Duodenal mucosa (tissue), 2 donors: ENCODE measurements around the gene BPIFB4.

Source experiments
- H3K27ac ChIP-seq: one replicate; pipeline ENCODE4 v1.7.0; 2013; ENCODE audit warnings: low read depth, low read length
- H3K27me3 ChIP-seq, 2 donors: one replicate each; pipeline ENCODE4 v1.7.0; 2013; ENCODE audit warnings: low read length in 2 of 2, control low read depth in 1 of 2; ENCODE audit not compliant: insufficient read depth in 2 of 2, control insufficient read depth in 1 of 2
- H3K36me3 ChIP-seq, 2 donors: one replicate each; pipeline ENCODE4 v1.7.0; 2013; ENCODE audit warnings: low read length in 2 of 2, control low read depth in 1 of 2; ENCODE audit not compliant: insufficient read depth in 2 of 2, control insufficient read depth in 1 of 2
- H3K4me1 ChIP-seq, 2 donors: one replicate each; pipeline ENCODE4 v1.7.0; 2013; ENCODE audit warnings: low read length in 2 of 2, control low read depth in 1 of 2; ENCODE audit not compliant: insufficient read depth in 2 of 2, control insufficient read depth in 1 of 2
- H3K4me3 ChIP-seq, 2 donors: one replicate each; pipeline ENCODE4 v1.7.0; 2013; ENCODE audit warnings: low read length in 2 of 2, low read depth in 1 of 2
- H3K9ac ChIP-seq, 2 donors: one replicate each; pipeline ENCODE4 v1.7.0; 2013; ENCODE audit warnings: low read length in 2 of 2, low read depth in 1 of 2
- H3K9me3 ChIP-seq, 2 donors: one replicate each; pipeline ENCODE4 v1.7.0; 2013; ENCODE audit warnings: low read length in 2 of 2, control low read depth in 1 of 2; ENCODE audit not compliant: control insufficient read depth in 1 of 2

Gene BPIFB4

GRCh38 chr20:33059741-33060390 lies 19.6 kb upstream of the BPIFB4 start:
- Histone ChIP-seq H3K9me3 (no peaks in the 10 kb centered on the region), H3K4me3 (no peak overlapping the region), H3K36me3 (no peaks in the 10 kb centered on the region), H3K27me3 (no peaks in the 10 kb centered on the region), H3K4me1 (no peaks in the 10 kb centered on the region), H3K9ac (no peak overlapping the region), H3K27ac (no peak overlapping the region)

GRCh38 chr20:33061658-33062028 lies 17.8 kb upstream of the BPIFB4 start:
- H3K4me1 ChIP-seq, result no peaks in the 10 kb centered on the region
- H3K9me3 ChIP-seq, result no peaks in the 10 kb centered on the region
- H3K4me3 ChIP-seq, result no peak overlapping the region
- no peak overlapping the region for H3K27ac ChIP-seq
- no peak overlapping the region for H3K9ac ChIP-seq
- no peaks in the 10 kb centered on the region for H3K27me3 ChIP-seq
- no peaks in the 10 kb centered on the region for H3K36me3 ChIP-seq

- Histone ChIP-seq H3K36me3 (no peaks in the 10 kb centered on the region), H3K9me3 (no peaks in the 10 kb centered on the region), H3K9ac (no peak overlapping the region), H3K27ac (no peak overlapping the region), H3K4me3 (no peak overlapping the region), H3K4me1 (no peaks in the 10 kb centered on the region), H3K27me3 (no peaks in the 10 kb centered on the region)
These were observed 17.2 kb upstream of the BPIFB4 start for GRCh38 chr20:33062105-33062824.

- Histone ChIP-seq H3K4me3 (no peak overlapping the region), H3K4me1 (no peaks in the 10 kb centered on the region), H3K27ac (no peak overlapping the region), H3K9me3 (no peaks in the 10 kb centered on the region), H3K9ac (no peak overlapping the region), H3K36me3 (no peaks in the 10 kb centered on the region), H3K27me3 (no peaks in the 10 kb centered on the region)
These were observed 16.7 kb upstream of the BPIFB4 start for GRCh38 chr20:33062825-33063149.

GRCh38 chr20:33063271-33063670 lies 16.2 kb upstream of the BPIFB4 start:
- Histone ChIP-seq H3K27ac (no peak overlapping the region), H3K36me3 (no peaks in the 10 kb centered on the region), H3K27me3 (no peaks in the 10 kb centered on the region), H3K9ac (no peak overlapping the region), H3K4me1 (no peaks in the 10 kb centered on the region), H3K4me3 (no peak overlapping the region), H3K9me3 (no peaks in the 10 kb centered on the region)

GRCh38 chr20:33064572-33065287 lies 14.7 kb upstream of the BPIFB4 start:
- peaks cover 0 to 4% of the 10 kb centered on the region in 2 donors for H3K27me3 ChIP-seq
- no peaks in the 10 kb centered on the region for H3K36me3 ChIP-seq

GRCh38 chr20:33065785-33066184 lies 13.7 kb upstream of the BPIFB4 start:
- no peaks in the 10 kb centered on the region for H3K9me3 ChIP-seq
- H3K4me1 ChIP-seq, result no peaks in the 10 kb centered on the region
- H3K27me3 ChIP-seq, result peaks cover 0 to 4% of the 10 kb centered on the region in 2 donors
- H3K36me3 ChIP-seq, result no peaks in the 10 kb centered on the region
- no peak overlapping the region for H3K9ac ChIP-seq
- no peak overlapping the region for H3K4me3 ChIP-seq
- no peak overlapping the region for H3K27ac ChIP-seq

More at GRCh38 chr20:33064572-33065287, 14.7 kb upstream of the BPIFB4 start:
- Histone ChIP-seq H3K27ac (no peak overlapping the region), H3K4me3 (no peak overlapping the region), H3K4me1 (no peaks in the 10 kb centered on the region), H3K9ac (no peak overlapping the region), H3K9me3 (no peaks in the 10 kb centered on the region)

GRCh38 chr20:33067806-33068205 lies 11.6 kb upstream of the BPIFB4 start:
- H3K27me3 ChIP-seq, result peaks cover 0 to 4% of the 10 kb centered on the region in 2 donors
- no peak overlapping the region for H3K4me3 ChIP-seq

GRCh38 chr20:33068251-33068939 lies 11.0 kb upstream of the BPIFB4 start:
- no peaks in the 10 kb centered on the region for H3K9me3 ChIP-seq
- H3K9ac ChIP-seq, result no peak overlapping the region
- H3K27ac ChIP-seq, result no peak overlapping the region
- H3K27me3 ChIP-seq, result peaks cover 0 to 4% of the 10 kb centered on the region in 2 donors
- H3K4me1 ChIP-seq, result no peaks in the 10 kb centered on the region
- no peaks in the 10 kb centered on the region for H3K36me3 ChIP-seq
- no peak overlapping the region for H3K4me3 ChIP-seq

More at GRCh38 chr20:33067806-33068205, 11.6 kb upstream of the BPIFB4 start:
- H3K9ac ChIP-seq, result no peak overlapping the region
- no peak overlapping the region for H3K27ac ChIP-seq
- H3K9me3 ChIP-seq, result no peaks in the 10 kb centered on the region
- H3K36me3 ChIP-seq, result no peaks in the 10 kb centered on the region
- H3K4me1 ChIP-seq, result no peaks in the 10 kb centered on the region

GRCh38 chr20:33069673-33070072 lies 9.8 kb upstream of the BPIFB4 start:
- H3K4me3 ChIP-seq, result no peak overlapping the region
- H3K9me3 ChIP-seq, result no peaks in the 10 kb centered on the region
- H3K4me1 ChIP-seq, result no peaks in the 10 kb centered on the region
- H3K27ac ChIP-seq, result no peak overlapping the region
- no peak overlapping the region for H3K9ac ChIP-seq
- peaks cover 0 to 4% of the 10 kb centered on the region in 2 donors for H3K27me3 ChIP-seq
- no peaks in the 10 kb centered on the region for H3K36me3 ChIP-seq
